SK-N-MC (cell line): ENCODE measurements around the gene PLTP.
A peak's percentile ranks its signal among the peaks of the same experiment; 100 is the strongest.
"Not testable (repeated sequence)": the region's sequence is repeated elsewhere in the genome, so short reads cannot be mapped to it uniquely, and the experiment has no call there.

Source experiments
- DNase-seq: peaks from one replicate; pipeline ENCODE4 v3.0.0-alpha.2; 2011; ENCODE audit warnings: low read depth, low spot score
- H3K27ac ChIP-seq: fragments of 200-600 bp; sonication (generic); 2 replicates; pipeline ENCODE4 v1.5.1; 2016; ENCODE audit warnings: mixed run types
- H3K36me3 ChIP-seq: fragments of 200-600 bp; sonication (generic); 2 replicates; pipeline ENCODE4 v1.6.1; 2017; ENCODE audit warnings: antibody characterized with exemption, low read length, mixed read lengths; ENCODE audit not compliant: insufficient read depth
- H3K4me3 ChIP-seq: fragments of 200-600 bp; sonication (generic); 2 replicates; pipeline ENCODE4 v1.5.1; 2016
- H3K9ac ChIP-seq: fragments of 200-600 bp; sonication (generic); 2 replicates; pipeline ENCODE4 v1.8.0; 2017; ENCODE audit warnings: mixed run types, mixed read lengths; ENCODE audit not compliant: insufficient read length
- H3K9me3 ChIP-seq: fragments of 200-600 bp; sonication (generic); 2 replicates; pipeline ENCODE4 v1.6.1; 2017; ENCODE audit warnings: low read depth, mild to moderate bottlenecking, antibody characterized with exemption, low read length, moderate library complexity, mixed read lengths
- EZH2 ChIP-seq: fragments of 200-600 bp; sonication (generic); IDR thresholded peaks from one replicate; pipeline ENCODE4 v1.6.1; 2017; ENCODE audit warnings: antibody characterized with exemption
- FOXP2 ChIP-seq: optimal IDR thresholded peaks from 2 replicates; pipeline ENCODE3; 2011; ENCODE audit warnings: mild to moderate bottlenecking, moderate library complexity; ENCODE audit not compliant: insufficient read depth; ENCODE audit errors: extremely low read length, control extremely low read depth
- POLR2AphosphoS5 ChIP-seq: IDR thresholded peaks from 2 replicates; pipeline ENCODE4 v1.6.1; 2012; ENCODE audit warnings: mild to moderate bottlenecking, low read depth, low read length, borderline replicate concordance

PLTP gene, protein sequence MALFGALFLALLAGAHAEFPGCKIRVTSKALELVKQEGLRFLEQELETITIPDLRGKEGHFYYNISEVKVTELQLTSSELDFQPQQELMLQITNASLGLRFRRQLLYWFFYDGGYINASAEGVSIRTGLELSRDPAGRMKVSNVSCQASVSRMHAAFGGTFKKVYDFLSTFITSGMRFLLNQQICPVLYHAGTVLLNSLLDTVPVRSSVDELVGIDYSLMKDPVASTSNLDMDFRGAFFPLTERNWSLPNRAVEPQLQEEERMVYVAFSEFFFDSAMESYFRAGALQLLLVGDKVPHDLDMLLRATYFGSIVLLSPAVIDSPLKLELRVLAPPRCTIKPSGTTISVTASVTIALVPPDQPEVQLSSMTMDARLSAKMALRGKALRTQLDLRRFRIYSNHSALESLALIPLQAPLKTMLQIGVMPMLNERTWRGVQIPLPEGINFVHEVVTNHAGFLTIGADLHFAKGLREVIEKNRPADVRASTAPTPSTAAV

GRCh38 chr20:45911486-45912343 is at the start of gene PLTP:
Gene PLTP (minus strand): TSS chr20:45912155. CDS start chr20:45911452, 703 bp downstream.
- peaks cover 15% of the 10 kb centered on the region; the same call in 1 of the 2 replicates for H3K36me3 ChIP-seq
- no peak for DNase-seq
- peak within 1 kb of the TSS; percentile 98 for H3K4me3 ChIP-seq
- peak within 1 kb of the TSS; percentile 66; the same call in 1 of the 2 replicates for H3K27ac ChIP-seq
- no peaks in the 10 kb centered on the region for H3K9me3 ChIP-seq
- H3K9ac ChIP-seq, result peak within 1 kb of the TSS; percentile 86
- TF ChIP-seq FOXP2, result no peak
- TF ChIP-seq EZH2, result no peak
- peak; percentile 93 for TF ChIP-seq POLR2AphosphoS5

- peaks cover 61% of the 10 kb centered on the region for H3K36me3 ChIP-seq
- no peak overlapping the region for H3K27ac ChIP-seq
- H3K4me3 ChIP-seq, result no peak overlapping the region
- H3K9ac ChIP-seq, result no peak overlapping the region
- DNase-seq, result no peak
- no peaks in the 10 kb centered on the region for H3K9me3 ChIP-seq
- TF ChIP-seq EZH2 (no peak), FOXP2 (no peak), POLR2AphosphoS5 (no peak)
Measured at GRCh38 chr20:45959956-45960630, 48.1 kb upstream of the PLTP start.

- Histone ChIP-seq H3K27ac (no peak overlapping the region), H3K4me3 (no peak overlapping the region), H3K36me3 (peaks cover 54% of the 10 kb centered on the region), H3K9me3 (no peaks in the 10 kb centered on the region), H3K9ac (no peak overlapping the region)
- no peak for DNase-seq
- no peak for TF ChIP-seq POLR2AphosphoS5
Measured at GRCh38 chr20:45959126-45959525, 47.2 kb upstream of the PLTP start.

GRCh38 chr20:45958593-45958992 is 46.6 kb upstream of the PLTP start:
- no peak overlapping the region for H3K9ac ChIP-seq
- no peaks in the 10 kb centered on the region for H3K9me3 ChIP-seq
- DNase-seq, result no peak
- peaks cover 50% of the 10 kb centered on the region for H3K36me3 ChIP-seq
- TF ChIP-seq FOXP2 (no peak), EZH2 (no peak), POLR2AphosphoS5 (no peak)
- H3K4me3 ChIP-seq, result no peak overlapping the region
- no peak overlapping the region for H3K27ac ChIP-seq

DNA sequence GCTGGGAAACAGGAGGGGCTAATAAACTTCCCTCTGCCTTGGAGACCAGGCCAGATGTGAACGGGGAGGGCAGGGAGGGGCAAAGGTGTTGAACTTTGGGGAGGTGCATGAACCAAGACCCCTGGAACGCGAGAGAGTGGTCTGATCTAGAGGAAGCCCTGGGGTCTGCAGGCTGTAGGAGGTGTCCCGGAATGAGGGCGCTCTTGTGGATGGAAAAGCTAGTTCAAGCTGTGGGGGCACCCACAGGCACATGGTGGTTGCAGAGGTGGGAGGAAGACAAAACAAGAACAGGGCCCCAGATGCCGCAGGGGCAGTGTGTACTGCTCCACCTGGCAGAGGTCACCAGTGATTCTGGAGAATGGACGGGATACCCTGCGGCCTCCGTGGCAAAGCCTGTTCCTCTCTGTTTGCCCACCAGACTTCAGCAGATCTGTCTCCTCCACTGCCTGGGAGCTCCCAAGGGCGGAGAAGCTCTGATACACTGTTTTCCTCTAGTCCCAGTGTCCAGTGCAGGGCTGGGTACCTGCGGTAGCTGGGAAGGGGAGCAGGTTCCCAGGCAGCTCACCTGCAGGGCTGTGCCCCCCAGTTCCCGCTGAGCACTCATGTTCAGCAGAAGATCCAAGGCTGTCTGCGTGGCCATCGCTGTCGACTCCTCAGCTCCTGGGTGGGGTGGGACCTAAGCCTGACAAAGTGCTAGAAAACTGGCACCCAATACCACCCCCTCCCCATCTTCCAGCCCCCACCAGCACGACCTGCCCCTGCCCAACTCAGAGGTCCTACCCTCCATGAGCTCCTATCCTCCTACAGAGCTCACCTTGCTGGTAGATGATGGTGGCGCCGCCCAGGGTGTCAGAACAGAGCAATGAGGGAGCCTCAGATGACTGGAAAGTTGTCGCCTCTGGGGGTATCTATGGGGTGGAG is 45.3 kb upstream of the PLTP start:
- no peak overlapping the region for H3K9ac ChIP-seq
- no peak overlapping the region for H3K27ac ChIP-seq
- TF ChIP-seq EZH2, result no peak
- TF ChIP-seq FOXP2, result no peak
- no peak for TF ChIP-seq POLR2AphosphoS5
- H3K36me3 ChIP-seq, result peaks cover 55% of the 10 kb centered on the region
- H3K9me3 ChIP-seq, result no peaks in the 10 kb centered on the region
- H3K4me3 ChIP-seq, result no peak overlapping the region
- no peak for DNase-seq

DNA sequence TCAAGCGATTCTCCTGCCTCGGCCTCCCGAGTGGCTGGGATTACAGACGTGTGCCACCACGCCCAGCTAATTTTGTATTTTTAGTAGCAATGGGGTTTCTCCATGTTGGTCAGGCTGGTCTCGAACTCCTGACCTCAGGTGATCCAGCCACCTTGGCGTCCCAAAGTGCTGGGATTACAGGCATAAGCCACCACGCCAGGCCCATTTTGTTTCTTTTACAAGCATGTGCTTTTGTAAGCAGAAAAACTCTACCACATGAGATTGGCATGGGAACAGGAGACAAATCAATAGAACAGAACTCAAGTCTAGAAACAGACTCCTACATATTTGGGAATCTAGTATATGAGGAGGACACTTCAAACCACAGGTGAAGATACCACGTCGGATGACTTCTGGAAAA is 44.4 kb upstream of the PLTP start:
- not testable (repeated sequence) for H3K4me3 ChIP-seq, H3K9ac ChIP-seq, H3K27ac ChIP-seq, DNase-seq, H3K9me3 ChIP-seq
- H3K36me3 ChIP-seq, result peaks cover 60% of the 10 kb centered on the region

GRCh38 chr20:45953672-45954071 is 41.7 kb upstream of the PLTP start:
- Histone ChIP-seq H3K9ac (no peak overlapping the region), H3K27ac (no peak overlapping the region), H3K4me3 (no peak overlapping the region), H3K9me3 (no peaks in the 10 kb centered on the region), H3K36me3 (peaks cover 53% of the 10 kb centered on the region)
- DNase-seq, result no peak
- TF ChIP-seq EZH2 (no peak), POLR2AphosphoS5 (no peak), FOXP2 (no peak)
